RPMI7951 (cell line): ENCODE results near the gene RAPGEF3. TPM values are rescaled to one million over a fixed set of nuclear protein-coding genes. Genes with fewer than 3 reads are reported as not detected.

ENCODE experiments used
- DNase-seq: peaks from one replicate; pipeline ENCODE4 v3.0.0-alpha.2; 2012; ENCODE audit warnings: low read depth
- total RNA-seq: library from RNA; depleted of rRNA; stranded (reverse); fragments of >200 nt; shearing (Covaris generic); gene quantifications from 2 replicates; pipeline ENCODE4 v1.2.3, GENCODE V29; 2014

Gene RAPGEF3
- total RNA-seq, 1 experiment from 2014 or later: 0.48 TPM

DNA sequence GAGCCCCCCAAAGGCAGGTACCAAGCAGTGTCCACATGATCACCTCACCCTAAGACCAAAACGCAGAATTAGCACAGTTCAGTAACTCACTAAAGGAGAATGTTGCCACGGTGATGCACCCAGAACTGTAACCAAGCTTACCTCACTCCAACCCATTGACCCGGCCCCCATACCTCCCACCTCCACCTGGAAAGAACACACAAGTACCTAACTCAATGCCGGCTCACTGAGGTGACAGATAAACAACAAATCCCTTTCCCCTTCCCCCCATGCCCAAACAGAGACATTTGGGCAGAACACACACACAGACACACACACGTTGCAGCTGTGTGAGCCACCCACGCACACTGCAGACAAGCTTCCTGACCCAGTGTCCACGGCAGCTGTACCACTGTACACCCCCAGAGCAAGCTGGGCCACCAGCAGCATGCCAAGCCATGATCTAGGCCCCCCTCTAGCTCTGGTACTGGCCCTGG lies 1.3 kb downstream of the RAPGEF3 start:
- DNase-seq: no peak

DNA sequence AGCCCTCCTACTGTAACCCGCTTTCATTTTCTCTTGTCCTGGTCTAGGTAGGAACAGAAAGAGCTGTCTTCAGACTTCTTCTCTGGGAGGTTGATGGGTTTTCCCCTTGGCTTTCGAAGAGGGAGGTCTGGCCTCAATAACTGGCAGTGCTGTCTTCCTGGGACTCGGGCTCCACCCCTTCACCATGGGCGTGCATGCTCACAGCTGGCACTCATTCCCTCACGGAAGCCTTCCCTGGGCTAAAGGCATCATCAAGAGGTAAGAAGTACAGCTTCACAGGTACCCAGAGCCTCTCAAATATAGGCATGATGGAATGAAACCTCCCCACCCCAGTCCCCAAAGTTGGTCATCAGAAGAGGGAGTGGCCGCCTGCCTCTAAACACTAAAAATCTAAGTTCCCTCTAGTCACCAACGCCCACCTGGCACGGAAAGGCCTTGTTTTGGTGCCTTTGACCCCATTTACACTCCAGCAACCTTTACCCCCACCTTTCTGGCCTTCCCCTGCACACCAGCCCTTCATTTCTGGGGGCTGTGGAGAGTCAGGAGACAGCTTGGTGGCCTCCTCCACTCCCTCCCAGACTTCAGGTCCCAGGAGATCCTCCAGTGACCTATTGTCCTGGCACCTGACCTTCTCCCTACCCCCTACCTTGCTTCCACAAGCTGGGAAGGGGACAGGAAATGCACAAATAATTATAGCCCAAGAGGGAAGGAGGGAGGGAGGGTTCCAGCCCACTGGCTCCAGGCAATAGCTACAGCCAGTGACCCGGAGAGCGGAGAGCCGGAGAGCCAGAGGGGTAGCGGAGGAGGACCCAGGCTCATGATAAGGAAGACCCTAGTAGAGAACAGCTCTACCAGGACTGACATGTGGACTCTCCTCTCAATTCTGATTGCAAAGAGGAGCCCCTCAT lies 2.8 kb downstream of the RAPGEF3 start:
- no peak for DNase-seq

DNA sequence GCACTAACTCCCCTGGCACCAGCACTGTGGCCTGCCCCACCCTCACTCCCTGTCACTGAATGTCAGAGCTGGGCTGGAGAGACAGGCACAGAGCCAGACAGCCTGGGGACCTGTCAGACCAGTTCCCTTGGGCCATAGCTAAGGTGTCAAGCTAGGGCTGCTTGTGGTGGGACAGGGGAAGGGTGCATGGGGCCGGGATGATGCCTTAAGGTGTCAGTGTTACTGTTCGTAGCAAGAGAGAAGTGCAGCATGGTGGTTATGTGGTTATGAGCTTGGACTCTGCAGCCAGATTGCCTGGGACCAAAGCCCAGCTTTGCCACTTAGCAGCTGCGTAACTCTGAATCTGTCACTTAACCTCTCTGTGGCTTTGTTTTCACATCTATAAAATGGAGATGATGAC lies 3.8 kb downstream of the RAPGEF3 start:
- no peak for DNase-seq

DNA sequence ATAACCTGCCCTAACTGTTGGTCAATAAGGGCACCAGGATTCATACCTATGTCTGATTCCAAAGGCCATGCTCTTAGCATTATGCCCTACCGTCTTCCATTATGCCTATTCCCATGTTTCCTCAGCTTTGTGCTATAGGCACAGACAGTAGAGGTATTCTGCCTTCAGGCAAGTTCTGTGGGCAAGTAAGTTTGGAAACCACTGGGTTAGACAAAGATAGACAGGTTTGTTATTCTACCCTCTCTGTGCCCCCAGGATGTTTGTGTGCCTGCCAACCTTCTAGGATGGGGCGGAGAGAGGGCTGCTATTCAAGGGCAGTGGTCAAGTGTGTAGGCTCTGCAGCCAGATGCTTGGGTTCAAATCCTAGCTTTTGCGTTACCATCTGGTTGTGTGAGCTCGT lies 4.6 kb downstream of the RAPGEF3 start:
- DNase-seq: peak; percentile 78

DNA sequence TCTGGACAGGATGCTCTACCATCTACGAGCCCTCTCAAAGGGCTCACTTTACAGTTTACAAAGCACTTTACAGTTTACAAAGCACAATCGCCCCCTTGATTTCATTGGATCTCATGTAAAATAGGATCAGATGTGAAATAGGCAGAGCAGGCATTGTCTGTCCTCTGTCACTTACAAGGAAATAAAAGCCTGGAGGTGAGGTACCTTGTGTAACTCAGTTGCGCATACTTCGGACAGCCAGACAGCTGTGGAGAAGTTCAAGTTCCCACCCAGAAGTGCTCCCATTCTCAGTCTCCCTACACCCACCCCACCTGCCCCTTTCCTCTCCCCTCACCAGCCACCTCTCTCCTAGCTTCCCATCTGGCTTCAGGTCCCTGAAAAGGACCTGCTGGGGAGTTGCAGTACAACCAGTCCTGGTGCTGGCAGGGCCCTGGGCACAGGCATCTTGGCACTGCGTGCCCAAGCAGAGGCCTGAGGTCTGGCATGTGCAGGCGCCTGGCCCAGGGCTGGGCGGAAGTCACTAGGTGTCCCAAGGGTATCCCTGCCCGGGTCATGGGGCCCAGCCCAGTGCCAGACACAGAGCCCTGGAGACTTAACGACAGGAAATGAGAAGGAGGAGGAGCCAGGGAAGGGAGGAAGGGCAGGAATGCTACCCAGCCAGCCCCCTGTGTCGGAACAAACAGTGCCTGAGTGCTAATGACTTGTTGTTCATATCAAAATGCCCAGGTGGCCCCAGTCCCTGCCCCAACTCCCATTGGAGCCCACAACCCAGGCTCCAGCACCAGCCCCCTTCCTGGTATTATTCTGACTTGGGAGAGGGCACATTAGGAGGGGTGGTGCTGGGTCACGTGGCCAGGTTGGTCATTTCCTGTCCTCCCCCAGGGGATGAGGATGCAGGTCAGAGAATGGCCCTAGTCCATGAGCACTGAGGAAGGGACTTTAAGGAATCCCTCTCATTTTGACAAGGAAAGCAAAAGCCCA lies 5.4 kb downstream of the RAPGEF3 start:
- peak; percentile 52 for DNase-seq

GRCh38 chr12:47752552-47752951 lies 6.1 kb downstream of the RAPGEF3 start:
- peak; percentile 20 for DNase-seq

DNA sequence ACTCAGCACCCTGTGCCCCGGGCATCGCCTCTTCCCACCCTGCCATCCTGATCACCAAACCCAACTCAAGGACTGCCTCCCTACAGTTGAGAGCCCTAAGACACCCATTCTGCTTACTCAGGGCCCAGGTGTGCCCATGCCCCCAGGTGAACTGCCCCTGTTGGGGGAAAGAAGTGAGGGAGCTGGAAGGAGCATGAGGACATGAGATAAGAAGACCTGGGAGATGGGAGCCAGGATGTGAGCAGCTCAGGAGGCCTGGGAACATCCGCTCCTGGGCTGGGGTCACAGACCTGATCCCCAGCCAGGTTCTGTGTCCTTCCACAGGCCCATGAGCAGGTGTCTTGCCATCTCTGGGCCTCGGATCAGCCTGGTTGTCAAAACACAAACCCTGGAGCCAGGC lies 6.6 kb downstream of the RAPGEF3 start:
- no peak for DNase-seq

- no peak for DNase-seq
Observed at GRCh38 chr12:47751561-47751960, 7.1 kb downstream of the RAPGEF3 start.

DNA sequence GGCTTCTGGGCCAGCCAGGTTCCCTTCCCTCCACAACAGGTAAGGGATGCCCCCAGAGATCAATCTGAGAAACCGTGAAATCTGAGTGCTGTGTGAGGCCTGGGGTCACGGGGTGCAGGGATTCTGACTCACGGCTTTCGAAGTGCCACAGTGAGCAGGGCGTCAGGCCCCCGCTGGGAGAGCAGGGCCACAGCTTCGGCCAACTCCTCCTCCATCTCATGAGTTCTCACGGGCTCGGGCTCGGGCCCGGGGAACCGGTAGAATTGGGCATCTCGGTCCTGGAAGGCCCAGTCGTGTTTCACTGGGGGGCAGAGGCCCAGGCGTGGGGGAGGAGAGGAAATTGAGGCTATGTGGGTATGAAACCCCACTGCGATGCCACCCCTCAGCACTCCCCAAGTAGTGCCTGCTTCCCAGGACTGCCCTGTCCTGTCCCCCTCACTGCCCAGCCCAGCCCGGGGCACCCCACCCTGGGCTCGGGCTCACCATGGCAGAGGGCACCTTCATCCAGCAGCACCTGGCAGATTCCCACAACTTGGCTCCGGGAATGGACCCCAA lies 7.7 kb downstream of the RAPGEF3 start:
- DNase-seq: no peak

- DNase-seq: no peak
Observed at GRCh38 chr12:47750229-47750798, 8.4 kb downstream of the RAPGEF3 start.

DNA sequence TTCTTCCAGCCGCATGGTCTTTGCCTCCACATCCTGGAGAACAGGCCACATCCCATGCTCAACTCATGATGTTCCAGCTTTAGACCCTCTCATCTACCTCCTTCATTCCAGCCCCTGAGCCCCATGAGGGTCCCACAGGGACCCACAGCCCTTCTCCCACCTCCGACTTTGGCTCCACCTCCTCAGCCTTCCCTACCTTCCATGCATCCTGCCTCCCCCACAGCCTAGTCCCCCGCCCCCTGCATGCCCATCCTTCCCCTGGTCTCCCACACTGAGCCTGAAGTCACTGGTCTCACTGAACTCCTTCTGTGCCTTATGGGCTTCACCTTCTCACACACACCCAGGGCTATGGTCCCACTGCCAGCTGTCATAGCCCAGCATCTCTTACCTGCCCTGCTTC lies 9.8 kb downstream of the RAPGEF3 start:
- DNase-seq: no peak

DNA sequence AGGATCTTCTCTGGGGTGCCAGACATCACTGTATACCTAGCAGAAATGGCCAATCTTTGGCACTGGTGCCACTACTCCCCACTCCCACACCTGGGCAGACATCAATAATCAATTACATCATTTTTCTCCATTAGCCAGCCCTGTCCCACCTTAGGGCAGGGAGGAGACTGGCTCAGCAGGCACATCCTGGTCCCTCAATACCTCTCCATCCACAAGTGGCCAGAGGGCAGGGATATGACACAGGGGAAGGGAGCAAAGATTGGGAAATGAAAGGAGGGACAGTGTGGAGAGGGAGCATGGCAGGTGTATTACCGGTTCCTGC lies 10.2 kb downstream of the RAPGEF3 start:
- no peak for DNase-seq

- DNase-seq: no peak
Observed at GRCh38 chr12:47747596-47748506, 10.8 kb downstream of the RAPGEF3 start.

DNA sequence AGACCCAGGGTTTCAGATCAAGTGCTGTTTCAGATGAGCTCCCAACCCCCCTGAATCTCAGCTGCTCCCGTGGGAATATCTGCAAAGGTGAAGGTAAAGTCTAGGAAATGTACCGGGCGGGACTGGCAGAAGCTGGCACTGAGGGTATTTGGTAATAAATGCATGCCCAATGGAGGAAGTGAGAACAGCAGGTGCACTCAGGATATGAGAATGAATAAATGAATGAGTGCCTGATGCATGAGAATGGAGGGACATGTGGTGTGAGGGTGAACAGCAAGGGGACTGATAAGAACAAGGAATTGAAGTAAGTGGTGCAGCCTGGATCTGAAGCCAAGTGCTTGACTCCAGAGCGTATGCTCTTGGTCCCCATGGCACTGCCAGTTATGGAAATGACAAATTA lies 11.6 kb downstream of the RAPGEF3 start:
- no peak for DNase-seq

DNA sequence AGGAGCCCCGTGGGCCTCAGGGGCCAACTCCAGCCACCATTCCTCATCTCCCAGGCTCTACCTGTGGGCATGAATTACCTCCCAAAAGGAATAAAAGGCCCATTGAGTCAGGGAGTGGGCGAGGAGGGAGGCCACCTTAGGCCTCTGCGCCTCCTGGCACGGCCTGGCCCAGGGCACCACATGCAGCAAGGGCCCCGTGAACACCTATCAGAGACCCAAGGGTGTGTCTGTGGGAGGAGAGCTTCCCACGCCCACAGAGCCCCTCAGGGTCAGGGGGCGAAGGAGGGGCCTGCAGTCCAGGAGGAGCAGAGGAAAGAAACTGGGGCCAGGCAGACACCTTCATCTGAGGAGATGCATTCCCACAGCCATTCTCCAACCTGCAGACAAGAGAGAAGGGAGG lies 12.2 kb downstream of the RAPGEF3 start:
- DNase-seq: no peak

GRCh38 chr12:47746073-47746472 lies 12.6 kb downstream of the RAPGEF3 start:
- no peak for DNase-seq

DNA sequence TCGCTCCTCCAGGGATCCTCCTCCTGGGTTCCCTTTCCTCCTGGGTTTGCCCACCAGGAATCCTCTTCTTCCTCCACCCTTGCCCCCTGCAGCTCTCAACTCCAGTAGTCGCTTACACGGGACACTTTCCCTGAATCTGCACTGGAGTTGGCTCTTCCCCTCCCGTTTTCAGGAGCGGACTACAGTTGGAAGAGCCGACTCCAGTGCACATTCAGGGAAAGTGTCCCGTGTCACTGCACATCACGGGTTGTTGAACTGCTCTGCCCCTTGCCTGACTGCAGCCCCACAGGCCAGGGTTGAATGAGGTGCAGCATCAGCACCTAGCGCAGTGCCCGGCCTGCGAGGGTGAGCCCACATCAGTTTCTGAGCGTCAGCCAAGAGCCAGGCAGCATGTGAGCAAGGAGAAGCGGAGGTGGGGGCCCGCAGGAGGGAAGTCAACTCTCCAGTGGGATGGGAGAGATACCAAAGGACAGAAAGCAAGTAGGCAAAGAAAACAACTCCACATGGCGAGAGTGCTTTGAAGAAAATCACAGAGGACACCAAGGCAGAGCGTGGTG lies 13.1 kb downstream of the RAPGEF3 start:
- DNase-seq: no peak

GRCh38 chr12:47744778-47745436 lies 13.8 kb downstream of the RAPGEF3 start:
- no peak for DNase-seq

GRCh38 chr12:47744005-47744651 lies 14.6 kb downstream of the RAPGEF3 start:
- DNase-seq: no peak
